Activated B cell treated with CpG ODN at 0.5 μM for 24 hours (primary cell): ENCODE results near the gene IGSF21. TPM values are rescaled to one million over a fixed set of nuclear protein-coding genes. Genes with fewer than 3 reads are reported as not detected.

Experiments
- ATAC-seq: fragments of 200-7000 bp; cut with Tn5 transposase; one replicate; pipeline ENCODE4 v1.10.0; 2021; ENCODE audit warnings: low read depth, mild to moderate bottlenecking, moderate library complexity
- CTCF ChIA-PET: fragments of 350-600 bp; sonication (Branson Sonifier 250); formaldehyde crosslinking; loops from one replicate; lab custom pipeline; 2021; ENCODE audit warnings: antibody characterized with exemption; lab: Charles Lee
- POLR2A ChIA-PET: fragments of 350-600 bp; sonication (Branson Sonifier 250); formaldehyde crosslinking; loops from one replicate; lab custom pipeline; 2021; ENCODE audit warnings: antibody characterized with exemption; lab: Charles Lee
- DNase-seq: peaks from one replicate; pipeline ENCODE4 v3.0.0; 2022
- H3K27ac Mint-ChIP-seq: one replicate; pipeline ENCODE4 v1.8.0; 2020; ENCODE audit warnings: mixed read lengths
- H3K27me3 Mint-ChIP-seq: one replicate; pipeline ENCODE4 v1.8.0; 2021; ENCODE audit warnings: mixed read lengths
- H3K36me3 Mint-ChIP-seq: one replicate; pipeline ENCODE4 v1.8.0; 2021; ENCODE audit warnings: low read depth, mixed read lengths
- H3K4me1 Mint-ChIP-seq: one replicate; pipeline ENCODE4 v1.8.0; 2021; ENCODE audit warnings: mixed read lengths
- H3K4me3 Mint-ChIP-seq: one replicate; pipeline ENCODE4 v1.8.0; 2020; ENCODE audit warnings: mild to moderate bottlenecking, mixed read lengths
- H3K9me3 Mint-ChIP-seq: one replicate; pipeline ENCODE4 v1.8.0; 2020; ENCODE audit warnings: mixed read lengths
- intact Hi-C: fragments of 100-400 bp; cut with micrococcal nuclease; formaldehyde crosslinking; loops from one replicate; pipeline ENCODE4 v1.15.1; 2024
- total RNA-seq: library from RNA; stranded (reverse); gene quantifications from 2 replicates; pipeline ENCODE4 v1.2.3, GENCODE V29; 2022
- TF ChIP-seq, protein P1 (sequence below): fragments of 200-600 bp; IDR thresholded peaks from one replicate; pipeline ENCODE4 v1.8.0; 2022; ENCODE audit warnings: antibody characterized with exemption, mild to moderate bottlenecking

The IGSF21 gene
- total RNA-seq, 1 donor from 2014 or later = not detected

DNA sequence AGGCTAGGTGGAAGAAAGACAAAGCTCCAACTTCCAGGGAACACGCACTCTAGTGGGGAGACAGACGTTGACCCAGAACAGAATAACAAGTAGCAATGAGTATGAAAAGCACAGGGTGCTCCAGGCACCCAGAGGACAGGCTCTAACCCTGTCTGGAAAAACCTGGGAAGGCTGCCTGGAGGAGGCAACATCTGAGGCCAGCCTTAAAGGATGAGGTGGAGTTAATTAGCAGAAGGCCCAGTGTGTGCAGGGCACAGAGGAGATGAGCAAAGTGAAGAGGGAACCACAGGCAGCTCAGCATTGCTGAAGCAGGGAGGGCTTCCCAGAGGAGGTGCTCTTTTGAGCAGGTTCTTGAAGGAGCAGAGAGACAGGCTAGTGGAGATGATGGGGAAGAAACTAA, 246.4 kb downstream of the IGSF21 start:
- intact Hi-C loops = no loop called here
- CTCF ChIA-PET = no interaction called here
- peaks cover 14% of the 10 kb centered on the region for H3K27me3 Mint-ChIP-seq
- H3K4me3 Mint-ChIP-seq = no peak overlapping the region
- POLR2A ChIA-PET = no interaction called here
- TF ChIP-seq, protein P1, sequence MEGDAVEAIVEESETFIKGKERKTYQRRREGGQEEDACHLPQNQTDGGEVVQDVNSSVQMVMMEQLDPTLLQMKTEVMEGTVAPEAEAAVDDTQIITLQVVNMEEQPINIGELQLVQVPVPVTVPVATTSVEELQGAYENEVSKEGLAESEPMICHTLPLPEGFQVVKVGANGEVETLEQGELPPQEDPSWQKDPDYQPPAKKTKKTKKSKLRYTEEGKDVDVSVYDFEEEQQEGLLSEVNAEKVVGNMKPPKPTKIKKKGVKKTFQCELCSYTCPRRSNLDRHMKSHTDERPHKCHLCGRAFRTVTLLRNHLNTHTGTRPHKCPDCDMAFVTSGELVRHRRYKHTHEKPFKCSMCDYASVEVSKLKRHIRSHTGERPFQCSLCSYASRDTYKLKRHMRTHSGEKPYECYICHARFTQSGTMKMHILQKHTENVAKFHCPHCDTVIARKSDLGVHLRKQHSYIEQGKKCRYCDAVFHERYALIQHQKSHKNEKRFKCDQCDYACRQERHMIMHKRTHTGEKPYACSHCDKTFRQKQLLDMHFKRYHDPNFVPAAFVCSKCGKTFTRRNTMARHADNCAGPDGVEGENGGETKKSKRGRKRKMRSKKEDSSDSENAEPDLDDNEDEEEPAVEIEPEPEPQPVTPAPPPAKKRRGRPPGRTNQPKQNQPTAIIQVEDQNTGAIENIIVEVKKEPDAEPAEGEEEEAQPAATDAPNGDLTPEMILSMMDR = no peak
- no peak for ATAC-seq
- H3K36me3 Mint-ChIP-seq = no peaks in the 10 kb centered on the region
- H3K4me1 Mint-ChIP-seq = no peaks in the 10 kb centered on the region
- no peaks in the 10 kb centered on the region for H3K9me3 Mint-ChIP-seq
- no peak for DNase-seq
- no peak overlapping the region for H3K27ac Mint-ChIP-seq

DNA sequence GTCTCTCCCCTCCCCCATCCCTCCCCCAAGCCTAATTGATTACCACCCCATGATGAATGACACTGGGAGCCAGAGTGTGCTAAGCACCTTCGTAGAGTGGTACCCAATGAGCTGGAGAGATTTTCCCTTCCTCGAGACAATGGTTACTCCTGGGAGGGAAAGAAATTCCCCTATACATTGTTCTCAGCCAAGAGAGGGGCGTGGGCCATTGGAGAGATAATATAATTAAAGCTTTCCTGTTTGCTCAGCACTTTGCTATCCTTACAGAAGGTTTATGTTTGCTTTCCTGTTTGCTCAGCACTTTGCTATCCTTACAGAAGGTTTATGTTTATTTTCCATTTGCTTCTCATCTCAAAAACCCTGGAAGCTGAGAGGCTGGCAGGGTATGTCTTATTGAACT, 247.0 kb downstream of the IGSF21 start:
- ATAC-seq (no peak), DNase-seq (no peak)
- Mint-ChIP-seq H3K4me3 (no peak overlapping the region), H3K27me3 (peaks cover 16% of the 10 kb centered on the region), H3K4me1 (no peaks in the 10 kb centered on the region), H3K27ac (no peak overlapping the region), H3K9me3 (no peaks in the 10 kb centered on the region), H3K36me3 (no peaks in the 10 kb centered on the region)
- TF ChIP-seq, protein P1 = no peak
- intact Hi-C loops = no loop called here
- ChIA-PET CTCF (no interaction called here), POLR2A (no interaction called here)

DNA sequence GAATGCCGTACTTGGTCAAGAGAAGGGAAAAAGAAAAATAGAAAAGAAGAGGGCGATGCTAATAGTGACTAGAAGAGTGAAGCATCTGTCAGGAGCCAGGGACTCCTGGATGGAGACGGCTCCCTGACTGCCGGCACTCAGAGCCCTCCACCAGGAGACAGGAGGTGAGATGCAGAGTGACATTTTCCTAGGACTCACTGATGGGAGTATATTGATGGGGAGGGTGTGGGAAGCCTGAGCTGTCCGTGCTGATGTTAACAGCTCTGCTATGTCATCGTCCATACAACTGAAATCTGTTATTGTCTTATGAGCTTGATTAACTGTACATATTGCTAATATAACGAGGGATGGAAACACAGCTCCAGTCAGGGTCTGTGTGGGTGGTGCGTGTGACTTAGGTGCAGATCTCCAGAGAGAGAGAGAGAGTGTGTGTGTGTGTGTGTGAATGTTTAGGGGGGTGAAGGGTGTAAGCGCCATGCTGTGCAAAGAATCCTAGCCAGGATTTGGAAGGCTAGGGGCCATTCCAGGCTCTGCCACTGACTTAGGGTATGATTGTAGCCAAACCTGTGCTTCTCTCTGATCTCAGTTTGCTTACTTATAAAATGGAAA, 250.1 kb downstream of the IGSF21 start:
- DNase-seq (no peak), ATAC-seq (no peak)
- no peaks in the 10 kb centered on the region for H3K9me3 Mint-ChIP-seq
- no peaks in the 10 kb centered on the region for H3K36me3 Mint-ChIP-seq
- peaks cover 13% of the 10 kb centered on the region for H3K27me3 Mint-ChIP-seq
- H3K4me1 Mint-ChIP-seq = no peaks in the 10 kb centered on the region
- POLR2A ChIA-PET = no interaction called here
- no peak overlapping the region for H3K4me3 Mint-ChIP-seq
- TF ChIP-seq, protein P1 = no peak
- H3K27ac Mint-ChIP-seq = no peak overlapping the region
- CTCF ChIA-PET = no interaction called here
- intact Hi-C loops = no loop called here

DNA sequence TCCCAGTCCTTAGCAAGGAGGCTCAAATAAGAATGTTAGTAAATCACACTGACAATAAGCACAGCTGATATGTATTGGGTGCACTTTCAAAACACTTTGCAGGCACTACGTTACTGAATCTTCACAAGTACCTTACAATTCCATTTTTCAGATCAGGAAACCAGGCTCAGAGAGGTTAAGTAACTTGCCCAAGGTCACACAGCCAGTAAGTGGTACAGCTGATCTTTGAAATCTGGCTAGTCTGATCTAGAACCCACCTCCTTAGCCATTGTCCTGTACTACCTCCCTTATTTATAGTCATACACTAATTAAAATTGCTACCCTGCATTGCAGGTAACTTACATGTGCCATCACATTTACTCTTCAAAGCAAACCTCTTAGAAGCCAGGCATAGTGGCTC, 251.0 kb downstream of the IGSF21 start:
- intact Hi-C loops = no loop called here

DNA sequence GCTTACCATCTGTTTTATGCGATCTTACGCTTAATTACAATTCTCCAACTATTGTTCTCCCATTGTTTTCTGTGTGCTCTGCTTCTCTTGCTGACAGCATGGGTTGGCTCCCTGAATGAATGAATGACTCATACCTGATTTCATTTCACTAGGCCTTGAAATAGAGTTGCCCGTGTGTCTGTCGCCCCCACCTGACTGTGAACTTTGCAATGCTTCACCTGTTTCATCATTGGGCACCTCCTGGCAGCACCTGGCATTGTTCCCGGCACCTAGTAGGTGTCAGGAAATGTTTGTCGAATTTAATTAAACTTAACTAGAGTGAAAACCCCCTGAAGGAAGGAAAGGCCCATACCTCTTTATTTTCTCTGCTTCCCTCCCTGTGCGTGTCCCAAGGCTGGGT, 252.7 kb downstream of the IGSF21 start:
- TF ChIP-seq, protein P1 = no peak
- peaks cover 9% of the 10 kb centered on the region for H3K27me3 Mint-ChIP-seq
- H3K4me1 Mint-ChIP-seq = no peaks in the 10 kb centered on the region
- ChIA-PET POLR2A (no interaction called here), CTCF (no interaction called here)
- H3K27ac Mint-ChIP-seq = no peak overlapping the region
- ATAC-seq (no peak), DNase-seq (no peak)
- no peak overlapping the region for H3K4me3 Mint-ChIP-seq
- no peaks in the 10 kb centered on the region for H3K36me3 Mint-ChIP-seq
- H3K9me3 Mint-ChIP-seq = no peaks in the 10 kb centered on the region
- intact Hi-C loops = no loop called here

More for the DNA sequence above, 251.0 kb downstream of the IGSF21 start:
- H3K36me3 Mint-ChIP-seq = no peaks in the 10 kb centered on the region
- no peak overlapping the region for H3K27ac Mint-ChIP-seq
- no peak overlapping the region for H3K4me3 Mint-ChIP-seq
- ATAC-seq (no peak), DNase-seq (no peak)
- TF ChIP-seq, protein P1 = no peak
- H3K27me3 Mint-ChIP-seq = peaks cover 13% of the 10 kb centered on the region
- ChIA-PET POLR2A (no interaction called here), CTCF (no interaction called here)
- H3K4me1 Mint-ChIP-seq = no peaks in the 10 kb centered on the region
- no peaks in the 10 kb centered on the region for H3K9me3 Mint-ChIP-seq
